KG1 (cell line): ENCODE results near the gene SUMO3.
A peak's percentile ranks its signal among the peaks of the same experiment; 100 is the strongest.

Experiments
- DNase-seq: peaks from one replicate; lab custom pipeline; 2025; lab: John Stamatoyannopoulos, UW

Gene SUMO3

DNA sequence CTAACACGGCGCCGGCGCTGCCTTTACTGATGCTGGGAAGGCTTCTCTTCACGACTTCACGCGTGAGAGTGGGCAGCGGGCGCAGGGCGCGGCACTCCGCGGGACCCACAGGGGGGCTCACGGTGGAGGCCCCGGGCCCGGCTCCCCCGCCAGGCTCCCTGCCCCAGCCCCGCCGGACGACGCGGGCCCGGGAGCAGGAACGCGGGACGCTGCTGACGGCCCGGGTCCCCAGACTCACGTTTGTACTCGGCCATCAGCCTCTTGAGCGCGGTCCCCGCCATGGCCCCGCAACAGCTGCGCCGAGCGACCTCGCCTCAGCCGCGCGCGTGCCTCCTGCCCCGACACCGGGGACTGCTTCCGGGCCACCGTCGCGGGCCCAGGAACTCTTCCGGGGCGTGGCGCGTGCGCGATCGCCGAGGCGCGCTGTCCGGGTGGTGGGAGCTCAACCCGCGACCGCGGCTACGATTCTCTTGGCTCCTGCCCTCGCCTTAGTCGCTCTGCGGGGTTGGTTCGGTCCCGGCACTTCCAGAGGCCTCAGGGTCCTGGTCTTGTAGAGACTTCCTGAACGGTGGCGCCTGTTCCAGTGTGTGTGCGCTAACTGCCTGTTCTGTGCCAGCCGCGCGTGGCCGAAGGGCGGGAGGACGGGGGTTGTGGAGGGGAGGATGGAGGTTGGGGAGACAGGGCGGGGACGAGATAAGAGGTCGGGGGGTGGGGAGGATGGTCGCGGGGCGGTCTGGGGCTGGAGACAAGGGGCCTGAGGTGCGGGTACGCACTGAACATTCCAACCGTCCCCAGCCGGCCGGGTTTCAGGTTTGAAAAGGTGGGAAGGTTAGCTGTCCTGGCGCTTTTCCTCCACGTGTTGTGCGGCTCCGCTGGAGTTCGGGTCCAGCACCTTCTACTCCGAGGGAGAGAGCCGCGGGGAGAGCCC is 16.1 kb downstream of the SUMO3 start, which contains the start of gene UBE2G2:
UBE2G2 (minus strand) TSS at position 353 of the 928 bp plus-strand sequence; CDS start at position 281, 72 bp downstream.
- DNase-seq, result peak; percentile 50

DNA sequence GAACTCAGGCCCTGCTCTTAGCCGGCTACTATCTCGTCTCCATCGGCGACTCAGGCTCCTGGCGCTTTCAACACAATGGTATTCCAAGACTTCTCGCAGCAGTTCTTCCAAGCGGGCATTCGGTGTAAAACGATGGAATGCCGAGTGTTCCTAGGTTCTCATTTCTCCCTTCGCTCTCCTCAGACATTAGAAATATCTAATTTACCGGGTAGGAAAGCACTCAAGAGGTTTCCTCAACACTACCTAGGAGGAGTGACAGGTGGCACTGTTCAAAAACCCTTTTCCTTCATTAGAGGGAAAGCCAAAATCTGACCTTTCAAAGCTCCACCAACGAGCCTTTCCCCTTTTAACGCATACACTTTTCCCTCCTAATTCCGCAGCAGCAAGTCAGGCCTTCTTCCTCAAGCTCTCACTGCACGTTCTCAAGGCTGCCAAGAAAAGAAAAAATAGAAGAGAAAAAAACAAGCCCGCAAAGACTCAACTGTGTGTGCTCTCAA is 16.8 kb downstream of the SUMO3 start:
- DNase-seq, result peak; percentile 32

DNA sequence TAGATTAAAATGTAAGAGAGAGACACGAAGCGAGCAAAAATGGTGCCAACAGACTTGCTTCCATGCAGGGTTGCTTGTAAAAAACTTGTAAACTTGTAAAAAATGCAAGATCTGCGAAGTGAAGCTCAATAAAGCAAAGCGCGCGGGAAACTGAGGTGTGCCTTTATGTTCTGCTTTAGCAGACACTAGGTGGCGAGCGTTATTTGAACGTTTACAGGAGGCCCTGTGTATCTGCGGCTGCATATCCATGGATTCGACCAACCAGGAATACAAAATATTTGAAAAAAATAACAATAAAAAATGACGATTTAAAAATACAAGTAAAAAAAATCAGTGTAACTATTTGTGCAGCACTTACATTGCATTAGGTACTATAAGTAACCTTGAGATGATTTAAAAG is 17.8 kb downstream of the SUMO3 start:
- no peak for DNase-seq

DNA sequence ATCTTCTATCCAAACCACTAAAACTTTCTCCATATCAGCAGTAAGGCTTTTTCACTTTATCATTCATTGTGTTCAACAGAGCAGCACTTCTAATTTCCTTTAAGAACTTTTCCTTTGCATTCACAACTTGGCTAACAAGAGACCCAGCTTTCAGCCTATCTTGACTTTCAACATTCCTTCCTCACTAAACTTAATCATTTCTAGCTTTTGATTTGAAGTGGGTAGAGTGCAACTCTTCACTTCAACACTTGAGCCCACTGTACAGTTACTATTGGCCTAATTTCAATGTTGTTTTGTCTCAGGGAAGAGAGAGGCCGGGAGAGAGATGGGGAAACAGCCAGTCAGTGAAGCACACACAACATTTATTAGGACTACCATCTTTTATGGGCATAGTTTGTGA is 18.2 kb downstream of the SUMO3 start:
- no peak for DNase-seq

DNA sequence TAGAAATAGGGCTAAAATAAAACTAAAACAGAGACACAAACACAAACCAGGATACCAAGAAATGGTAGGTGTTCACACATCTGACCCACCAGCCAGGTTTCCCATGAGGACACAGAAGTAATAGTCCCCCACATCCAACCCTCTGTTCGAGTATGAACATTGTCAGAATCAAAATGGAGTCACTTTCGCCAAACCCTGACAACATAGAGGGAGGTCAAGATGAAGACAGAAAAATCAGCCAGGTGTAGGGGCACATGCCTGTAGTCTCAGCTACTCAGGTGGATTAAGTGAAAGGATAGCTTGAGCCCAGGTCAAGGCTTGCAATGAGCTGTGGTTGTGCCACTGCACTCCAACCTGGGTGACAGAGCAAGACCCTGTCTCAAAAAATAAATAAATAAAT is 20.1 kb downstream of the SUMO3 start:
- DNase-seq, result no peak

DNA sequence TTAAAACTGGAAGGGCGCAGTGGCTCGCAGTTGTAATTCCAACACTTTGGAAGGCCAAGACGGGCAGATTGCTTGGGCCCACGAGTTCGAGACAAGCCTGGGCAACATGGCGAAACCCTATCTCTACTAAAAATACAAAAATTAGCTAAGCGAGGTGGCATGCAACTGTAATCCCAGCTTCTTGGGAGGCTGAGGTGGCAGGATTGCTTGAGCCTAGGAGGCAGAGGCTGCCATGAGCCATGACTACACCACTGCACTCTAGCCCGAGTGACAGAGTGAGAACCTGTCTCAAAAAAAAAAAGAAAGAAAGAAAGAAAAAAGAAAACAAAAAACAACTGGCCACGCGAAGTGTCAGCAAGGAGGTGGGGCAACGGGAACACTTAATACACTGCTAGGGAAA is 22.5 kb downstream of the SUMO3 start:
- DNase-seq, result no peak

DNA sequence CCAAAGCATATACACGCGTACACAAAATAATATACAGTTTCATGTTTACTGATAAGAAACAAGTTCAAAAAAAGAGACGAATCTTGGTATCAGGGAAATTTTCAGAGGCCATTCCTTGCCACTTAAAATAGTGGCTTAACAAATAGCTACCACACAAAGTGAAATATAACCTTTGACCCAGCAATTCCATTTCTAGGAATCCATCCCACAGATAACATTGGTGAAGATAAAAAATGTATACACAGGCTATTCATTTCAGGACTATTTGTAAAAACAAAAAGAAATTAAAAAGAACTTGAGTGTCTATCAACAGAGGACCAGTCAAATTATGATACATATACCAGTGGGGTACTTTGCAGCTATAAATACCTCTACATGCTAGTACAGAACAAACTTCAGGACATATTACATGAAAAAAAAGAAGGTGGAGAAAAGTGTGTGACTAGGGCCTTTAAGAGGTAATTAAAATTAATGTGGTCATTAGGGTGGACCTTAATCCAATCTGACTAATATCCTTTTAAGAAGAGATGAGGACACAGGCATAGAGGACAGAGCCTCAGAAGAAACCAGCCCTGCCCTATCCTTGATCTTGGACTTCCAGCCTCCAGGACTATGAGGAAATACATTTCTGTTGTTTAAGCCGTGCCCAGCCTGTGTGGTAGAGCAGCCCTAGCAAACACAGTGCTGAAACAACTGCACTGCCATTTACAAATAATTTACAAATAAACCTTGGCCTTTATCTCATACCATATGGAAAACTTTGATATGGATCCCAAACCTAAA is 24.1 kb downstream of the SUMO3 start:
- no peak for DNase-seq

DNA sequence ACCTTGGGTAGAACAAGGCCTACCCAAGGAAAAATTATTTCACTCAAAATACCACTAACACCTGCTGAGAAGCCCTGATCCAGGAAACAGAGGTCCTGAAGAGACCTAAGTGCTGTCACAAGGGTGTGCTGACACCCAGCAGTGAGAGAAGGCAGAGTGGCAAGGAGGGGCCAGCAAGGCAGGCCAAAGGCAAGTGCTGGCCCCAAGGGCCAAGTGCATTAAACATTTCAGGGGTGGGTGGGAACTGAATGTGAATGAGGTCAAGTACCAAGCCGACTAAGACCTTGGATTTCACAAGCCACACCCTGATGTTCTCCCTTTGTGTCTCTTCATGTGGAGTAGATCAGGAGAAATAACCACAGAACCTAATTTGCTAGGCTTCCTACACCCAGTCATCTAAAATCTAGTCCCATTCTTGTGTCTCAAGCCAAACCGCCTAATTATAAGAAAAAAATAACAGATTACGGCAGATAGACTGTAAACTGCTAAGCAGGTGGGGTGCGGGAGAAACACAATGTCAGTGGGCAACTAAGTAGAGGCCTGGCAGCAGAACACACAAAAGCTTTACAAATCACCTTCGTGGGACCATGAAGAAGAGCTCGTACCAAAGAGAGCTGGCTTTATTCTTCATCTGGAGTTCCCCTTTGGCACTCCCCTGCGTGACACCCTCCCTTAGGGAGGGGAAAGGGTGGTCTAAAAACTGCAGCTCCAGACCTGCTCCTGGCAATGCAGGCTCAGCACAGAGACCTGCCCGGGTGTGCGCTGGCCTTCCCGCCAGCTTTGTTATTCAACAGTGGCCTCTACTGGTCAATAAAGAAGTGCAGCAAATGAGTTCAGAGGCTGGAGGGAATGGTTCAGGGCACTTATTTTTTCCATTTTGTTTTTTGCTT is 24.9 kb downstream of the SUMO3 start:
- peak; percentile 27 for DNase-seq

DNA sequence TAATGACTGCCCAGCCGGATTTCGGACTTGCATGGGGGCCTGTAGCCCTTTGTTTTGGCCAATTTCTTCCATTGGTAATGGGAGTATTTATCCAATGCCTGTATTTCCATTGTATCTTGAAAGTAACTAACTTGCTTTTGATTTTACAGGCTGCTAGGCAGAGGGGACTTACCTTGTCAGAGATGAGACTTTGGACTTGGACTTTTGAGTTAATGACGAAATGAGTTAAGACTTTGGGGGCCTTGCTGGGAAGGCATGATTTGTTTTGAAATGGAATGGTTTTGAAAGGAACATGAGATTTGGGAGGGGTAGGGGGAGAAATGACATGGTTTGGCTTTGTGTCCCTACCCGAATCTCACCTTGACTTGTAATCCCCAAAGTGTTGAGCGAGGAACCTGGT is 25.9 kb downstream of the SUMO3 start:
- DNase-seq, result no peak

DNA sequence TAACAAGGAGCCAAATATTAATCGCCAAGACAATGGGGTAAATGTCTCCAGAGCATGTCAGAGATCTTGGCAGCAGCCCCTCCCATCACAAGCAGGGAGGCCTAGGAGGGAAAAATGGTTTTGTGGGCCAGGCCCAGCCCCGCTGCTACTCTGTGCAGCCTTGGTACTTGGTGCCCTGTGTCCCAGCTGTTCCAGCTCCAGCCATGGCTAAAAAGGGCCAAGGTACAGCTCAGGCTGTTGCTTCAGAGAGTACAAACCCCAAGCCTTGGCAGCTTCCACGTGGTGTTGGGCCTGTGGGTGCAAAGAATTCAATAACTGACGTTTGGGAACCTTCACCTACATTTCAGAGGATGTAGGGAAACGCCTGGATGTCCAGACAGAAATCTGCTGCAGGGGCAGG is 26.6 kb downstream of the SUMO3 start:
- DNase-seq, result no peak

DNA sequence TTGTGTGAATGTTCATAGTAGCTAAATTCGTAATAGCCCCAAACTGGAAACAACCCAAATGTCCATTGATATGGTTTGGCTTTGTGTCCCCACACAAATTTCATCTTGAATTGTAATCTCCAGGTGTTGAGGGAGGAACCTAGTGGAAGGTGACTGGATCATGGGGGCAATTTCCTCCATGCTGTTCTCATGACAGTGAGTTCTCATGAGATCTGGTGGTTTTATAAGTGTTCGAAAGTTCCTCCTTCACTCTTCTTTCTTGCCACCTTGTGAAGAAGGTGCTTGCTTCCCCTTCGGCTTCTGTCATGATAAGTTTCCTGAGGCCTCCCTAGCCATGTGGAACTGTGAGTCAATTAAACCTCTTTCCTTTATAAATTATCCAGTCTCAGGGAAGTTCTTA is 27.5 kb downstream of the SUMO3 start:
- no peak for DNase-seq

DNA sequence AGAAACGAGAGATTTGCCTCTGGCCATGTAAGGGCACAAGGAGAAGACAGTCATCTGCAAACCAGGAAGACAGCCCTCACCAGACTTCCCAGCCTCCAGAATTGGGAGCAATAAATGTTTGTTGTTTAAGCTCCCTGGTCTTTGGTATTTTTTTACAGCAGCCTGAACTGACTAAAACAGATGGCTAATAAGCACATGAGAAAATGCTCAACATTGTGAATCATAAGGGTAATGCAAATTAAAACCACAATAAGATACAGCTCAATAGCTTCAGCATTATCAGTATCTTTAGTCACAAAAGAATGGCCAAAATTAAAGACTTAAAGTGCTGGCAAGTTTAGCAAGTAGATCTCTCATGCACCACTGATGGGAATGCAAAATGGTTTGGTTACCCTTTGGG is 28.0 kb downstream of the SUMO3 start:
- DNase-seq, result no peak

DNA sequence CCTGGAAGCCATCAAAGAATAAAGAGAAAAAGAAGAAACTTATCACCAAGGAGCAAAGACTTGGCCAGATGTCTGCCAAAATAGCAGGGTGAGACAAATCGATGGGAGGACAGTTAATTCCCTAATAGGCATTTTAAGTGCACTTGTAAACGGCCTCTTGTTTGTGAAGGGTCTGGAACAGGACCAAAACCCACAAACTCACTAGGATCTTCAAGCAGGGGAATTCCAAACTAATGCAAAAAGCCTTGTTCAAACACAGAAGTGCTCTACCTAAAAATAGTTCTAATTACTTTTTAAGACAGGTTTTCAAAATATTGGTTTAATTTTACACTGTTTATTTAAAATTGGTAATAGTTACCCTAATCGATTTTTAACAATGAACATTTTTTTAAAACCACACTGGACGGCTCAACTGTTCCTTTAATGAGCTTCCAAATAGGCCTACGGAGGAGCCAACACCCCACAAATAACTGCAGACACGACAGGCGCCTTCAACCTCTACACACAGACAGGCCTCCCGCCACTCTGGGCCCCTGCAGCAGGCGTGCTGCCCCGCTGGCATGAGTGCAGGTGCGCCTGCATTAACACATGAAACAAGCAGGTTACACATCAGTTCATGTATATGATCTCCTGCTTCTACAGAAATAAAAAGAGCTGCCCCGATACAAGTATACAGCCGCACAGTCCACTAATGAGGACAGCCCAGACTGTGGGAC is 32.1 kb downstream of the SUMO3 start:
- DNase-seq, result no peak

DNA sequence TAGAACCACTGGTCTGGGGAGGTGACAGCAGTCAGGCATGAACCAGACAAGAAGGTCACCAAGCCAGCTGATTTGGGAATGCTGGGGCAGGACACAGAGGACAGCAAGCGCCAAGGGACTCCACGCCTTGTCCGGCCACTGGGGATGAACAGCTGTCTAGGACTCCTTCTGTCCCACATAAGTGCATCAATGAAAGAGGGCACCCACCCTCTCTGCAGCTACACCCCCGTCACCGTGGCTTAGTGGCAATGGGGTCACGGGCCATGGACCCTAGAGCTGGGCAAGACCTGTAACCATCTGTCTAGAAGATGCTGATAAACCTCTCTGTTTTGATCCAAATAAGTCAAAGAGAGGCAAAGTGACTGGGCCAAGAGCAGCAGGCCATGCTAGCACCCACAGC is 33.1 kb downstream of the SUMO3 start:
- no peak for DNase-seq

DNA sequence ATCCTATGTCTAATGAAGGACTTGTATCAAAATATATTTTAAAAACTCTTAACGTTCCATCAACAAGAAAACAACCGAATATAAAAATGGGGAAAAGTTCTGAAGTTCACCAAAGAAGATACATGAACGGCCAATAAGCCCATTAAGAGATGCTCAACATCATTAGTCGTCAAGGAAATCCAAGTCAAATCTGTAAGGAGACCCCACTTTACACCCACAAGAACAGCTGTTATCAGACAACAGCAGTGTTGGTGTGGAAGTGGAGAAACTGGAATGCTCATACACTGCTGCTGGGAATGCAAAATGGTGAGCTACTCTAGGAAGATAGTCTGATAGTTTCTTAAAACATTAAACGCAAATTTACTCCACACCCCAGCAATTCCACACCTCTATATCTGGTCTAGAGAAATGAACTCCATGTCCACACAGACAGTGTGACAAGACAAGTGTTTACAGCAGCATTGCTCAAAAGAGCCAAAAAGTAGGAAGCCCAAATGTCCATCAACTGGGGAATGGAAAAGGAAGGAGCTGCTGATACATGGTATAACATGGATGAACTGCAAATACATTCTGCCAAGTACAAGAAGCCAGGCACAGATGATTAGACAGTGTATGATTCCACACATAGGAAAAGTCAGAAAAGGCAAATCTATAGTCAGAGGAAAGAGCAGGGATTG is 34.7 kb downstream of the SUMO3 start:
- DNase-seq, result no peak

DNA sequence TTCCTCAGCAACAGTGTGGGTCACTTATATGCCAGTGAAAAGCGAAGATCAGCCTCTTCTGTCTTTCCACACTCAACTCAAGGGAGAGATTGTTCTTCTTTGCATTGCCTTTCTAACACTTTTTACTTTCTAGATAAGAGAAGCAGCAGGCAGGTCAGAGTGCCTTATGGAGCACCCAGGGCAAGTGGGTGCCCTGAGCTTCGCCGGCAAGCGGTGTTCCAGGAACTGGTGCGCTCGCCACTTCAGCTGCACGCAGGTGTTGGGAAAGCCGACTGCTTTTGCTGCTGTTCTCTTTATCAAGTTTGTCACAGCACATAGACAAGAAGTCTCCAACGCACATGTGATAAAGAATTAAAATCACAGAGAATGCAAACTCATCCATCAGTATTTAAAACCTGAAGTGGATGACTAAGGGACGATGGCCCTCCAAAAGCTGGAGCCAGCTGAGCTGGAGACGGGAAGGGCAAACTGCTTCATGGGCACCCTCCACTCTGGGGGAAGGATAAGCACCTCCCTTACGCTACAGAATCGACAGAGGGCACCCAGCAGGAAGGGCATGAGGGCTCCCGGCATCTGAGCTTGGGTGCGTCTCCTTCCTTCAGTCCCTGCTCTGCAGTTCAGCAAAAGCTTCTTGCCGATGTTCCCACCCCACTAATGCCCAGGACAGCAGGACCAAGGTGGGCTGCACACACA is 36.9 kb downstream of the SUMO3 start:
- no peak for DNase-seq

DNA sequence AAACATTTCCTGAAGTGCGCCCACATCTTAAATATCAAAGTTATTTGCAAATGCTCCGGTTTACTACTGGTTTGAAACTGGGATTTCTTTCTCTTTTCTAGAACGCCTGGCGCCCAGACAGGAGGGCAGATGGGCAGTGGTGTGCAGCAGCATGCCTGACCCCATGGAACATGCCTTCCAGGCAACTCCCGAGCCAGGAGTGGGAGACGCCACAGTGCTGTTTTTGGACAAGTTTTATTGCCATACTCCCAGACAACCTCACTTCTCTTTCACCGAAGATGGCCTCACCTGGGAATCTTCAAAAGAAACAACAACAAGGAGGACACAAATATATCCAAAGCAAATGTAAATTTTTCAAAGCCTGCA is 37.7 kb downstream of the SUMO3 start:
- no peak for DNase-seq

DNA sequence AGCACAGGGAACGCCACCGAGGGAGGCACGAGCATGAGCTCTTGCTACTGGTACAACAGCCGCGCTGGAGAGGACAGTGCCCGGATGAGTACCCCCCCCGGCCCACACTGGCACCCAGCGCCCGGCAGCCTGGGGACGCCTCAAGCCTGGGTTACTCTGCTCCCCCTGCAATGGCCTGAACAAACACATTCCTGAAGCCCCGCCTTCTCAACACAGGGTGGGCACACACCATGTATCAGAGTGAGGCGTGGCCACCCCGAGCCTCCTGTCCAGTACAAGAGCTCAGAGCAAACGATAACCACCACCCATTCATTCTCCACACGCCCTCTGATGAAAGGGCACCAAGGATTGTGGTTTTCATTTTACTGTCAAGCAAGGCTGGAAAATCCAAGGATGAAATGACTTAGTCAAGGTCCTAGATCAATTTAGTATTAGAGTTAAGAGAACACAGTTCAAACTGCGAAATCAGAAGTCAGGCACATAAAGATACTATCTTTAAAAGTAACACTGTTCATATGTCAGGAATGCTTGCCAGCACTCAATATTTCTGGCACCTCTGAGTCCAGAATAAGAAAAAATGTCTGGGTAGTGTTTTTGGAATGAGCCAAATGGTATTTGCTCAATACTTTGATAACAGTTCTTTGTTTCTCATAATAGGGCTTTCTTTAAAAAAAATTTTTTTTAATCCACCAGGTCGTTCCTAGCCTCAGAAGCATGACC is 38.3 kb downstream of the SUMO3 start:
- no peak for DNase-seq

DNA sequence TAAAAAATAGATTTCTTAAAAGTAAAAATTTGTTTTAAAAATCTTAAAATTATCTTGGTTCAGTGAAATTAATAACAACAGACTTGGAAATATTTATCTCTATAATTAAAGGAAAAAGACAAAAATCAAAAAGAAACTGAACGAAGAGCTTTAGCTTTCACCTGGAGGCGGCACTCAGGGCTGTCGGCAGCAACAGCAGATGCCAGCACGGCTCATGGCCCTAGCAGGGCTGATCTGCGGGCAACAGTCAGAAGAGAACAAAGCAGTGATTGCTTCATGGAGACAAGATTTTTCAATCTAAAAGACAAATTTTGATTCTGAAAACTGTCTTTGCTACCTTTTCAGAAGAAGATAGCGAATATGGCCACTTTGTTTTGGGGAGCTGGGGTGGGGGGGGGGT is 38.9 kb downstream of the SUMO3 start:
- DNase-seq, result no peak
